Gastroesophageal sphincter (tissue), 4 donors: Measurements from ENCODE around the gene PRKG1. TPM values are rescaled to one million over a fixed set of nuclear protein-coding genes. Genes with fewer than 3 reads are reported as not detected.

Experiments
- ATAC-seq: fragments of 150-250 bp; one replicate; pipeline ENCODE4 v1.9.1; 2016; ENCODE audit warnings: mild to moderate bottlenecking, moderate library complexity
- H3K27ac ChIP-seq, 4 donors: fragments of 200-600 bp; sonication (generic) in 3 of 4; 1 replicate in 3 of 4; 2 replicates in 1 of 4; pipeline ENCODE4 v1.5.1; 2016 to 2019
- H3K27me3 ChIP-seq: fragments of 200-600 bp; sonication (generic); one replicate; pipeline ENCODE4 v1.5.1; 2019
- H3K36me3 ChIP-seq, 2 donors: fragments of 200-600 bp; sonication (generic); one replicate each; pipeline ENCODE4 v1.5.1; 2019; ENCODE audit warnings: control low read depth in 1 of 2
- H3K4me1 ChIP-seq, 3 donors: fragments of 200-600 bp; sonication (generic); 1 replicate in 2 of 3; 2 replicates in 1 of 3; pipeline ENCODE4 v1.5.1; 2016 to 2019; ENCODE audit warnings: control low read depth in 2 of 3
- H3K4me3 ChIP-seq, 2 donors: fragments of 200-600 bp; sonication (generic); one replicate each; pipeline ENCODE4 v1.5.1; 2019; ENCODE audit warnings: mild to moderate bottlenecking in 1 of 2, moderate library complexity in 1 of 2
- H3K9me3 ChIP-seq, 3 donors: fragments of 200-600 bp; sonication (generic); one replicate each; pipeline ENCODE4 v1.5.1; 2017 to 2019; ENCODE audit warnings: control low read depth in 2 of 3
- CTCF ChIP-seq, 4 experiments: fragments of 200-600 bp in 2 of 4; fragments of 450-650 bp in 2 of 4; sonication (generic) in 1 of 4; IDR thresholded peaks; one replicate each; pipeline ENCODE4 v1.5.1; 2017 to 2019; ENCODE audit warnings: antibody characterized with exemption in 4 of 4, mild to moderate bottlenecking in 2 of 4, moderate library complexity in 2 of 4
- EP300 ChIP-seq: sonication (generic); formaldehyde crosslinking; IDR thresholded peaks from one replicate; pipeline ENCODE4 v1.6.1; 2017; ENCODE audit warnings: antibody characterized with exemption, mild to moderate bottlenecking
- POLR2A ChIP-seq, 2 donors: fragments of 450-650 bp; IDR thresholded peaks; one replicate each; pipeline ENCODE4 v1.6.1; 2017; ENCODE audit warnings: antibody characterized with exemption in 2 of 2, mild to moderate bottlenecking in 2 of 2, moderate library complexity in 1 of 2
- POLR2AphosphoS5 ChIP-seq: sonication (generic); formaldehyde crosslinking; IDR thresholded peaks from one replicate; pipeline ENCODE4 v1.6.1; 2017; ENCODE audit warnings: antibody characterized with exemption
- WGBS, 2 donors: methylation state at CpG; one replicate each; pipeline ENCODE4 v1.1.5; 2018; ENCODE audit warnings: low coverage in 1 of 2; 5-methylcytosine and 5-hydroxymethylcytosine counted together
- total RNA-seq, 4 donors: library from RNA; depleted of rRNA; stranded (reverse); fragments of >200 nt; gene quantifications; one replicate each; pipeline ENCODE4 v1.1.0, GENCODE V29; 2016

Gene PRKG1
- total RNA-seq, 4 donors from 2014 or later: 27.5 to 73.2 (median 39.2) TPM

DNA sequence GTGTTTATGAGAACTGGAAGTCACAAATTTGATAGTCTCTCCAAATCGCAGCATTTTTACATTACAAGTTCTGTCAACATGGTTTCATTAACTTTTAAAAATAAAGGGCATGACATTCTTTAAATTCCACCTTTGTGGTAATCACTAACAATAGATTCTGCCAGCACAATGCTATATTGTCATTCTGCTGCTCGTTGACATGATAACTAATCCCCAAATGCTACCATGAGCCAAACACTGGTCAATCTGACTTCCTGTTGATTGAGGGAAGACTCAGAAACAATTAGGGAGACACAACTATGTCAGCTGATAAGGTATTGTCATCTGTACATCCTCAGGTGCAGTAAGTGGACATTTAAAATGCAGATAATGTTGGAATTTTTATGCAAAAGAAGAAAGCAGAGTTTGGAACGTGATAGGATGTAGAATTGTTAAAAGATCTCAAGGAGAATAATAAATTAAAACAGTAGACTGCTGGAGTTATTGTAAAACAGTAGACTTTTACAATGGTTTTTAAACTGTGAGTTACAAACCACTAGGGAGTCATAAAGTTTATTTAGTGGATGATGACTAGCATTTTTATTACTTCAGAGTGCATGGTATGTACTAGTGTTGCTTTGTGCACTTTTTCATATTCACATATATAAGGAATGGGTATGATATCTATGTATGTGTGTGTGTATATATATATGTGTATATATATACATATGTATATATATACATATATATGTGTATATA is 1113.4 kb downstream of the PRKG1 start:
- no peaks in the 10 kb centered on the region for H3K36me3 ChIP-seq
- H3K4me1 ChIP-seq: no peaks in the 10 kb centered on the region
- WGBS, 2 donors: 58 to 66% methylated on average over 3 of the region's 3 CpGs
- no peak for ATAC-seq
- H3K9me3 ChIP-seq: no peaks in the 10 kb centered on the region
- H3K27me3 ChIP-seq: no peaks in the 10 kb centered on the region
- TF ChIP-seq POLR2A (IDR thresholded peaks at IDR 0.05) (no peak), POLR2AphosphoS5 (no peak), EP300 (no peak), CTCF (IDR thresholded peaks at IDR 0.05) (no peak)
- no peak overlapping the region for H3K27ac ChIP-seq
- no peak overlapping the region for H3K4me3 ChIP-seq

DNA sequence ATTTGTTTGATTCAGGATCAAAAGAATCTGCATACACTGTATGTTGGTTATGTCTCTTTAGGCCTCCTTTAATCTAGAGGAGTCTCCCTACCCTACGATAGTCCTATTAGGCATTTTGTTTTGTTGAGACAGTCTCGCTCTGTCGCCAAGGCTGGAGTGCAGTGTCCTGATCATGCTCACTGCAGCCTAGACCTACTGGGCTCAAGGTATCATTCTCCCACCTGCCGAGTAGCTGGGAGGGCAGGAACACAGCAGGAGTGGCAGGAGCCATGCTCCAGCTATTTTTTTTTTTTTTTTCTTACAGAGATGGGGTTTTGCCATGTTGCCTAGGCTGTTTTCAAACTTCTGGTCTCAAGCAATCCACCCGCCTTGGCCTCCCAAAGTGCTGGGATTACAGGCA is 1116.8 kb downstream of the PRKG1 start:
- Histone ChIP-seq H3K9me3 (no peaks in the 10 kb centered on the region), H3K4me1 (no peaks in the 10 kb centered on the region), H3K4me3 (no peak overlapping the region), H3K27ac (no peak overlapping the region), H3K27me3 (no peaks in the 10 kb centered on the region), H3K36me3 (no peaks in the 10 kb centered on the region)
- TF ChIP-seq CTCF (IDR thresholded peaks at IDR 0.05): no peak
- TF ChIP-seq POLR2AphosphoS5: no peak
- no peak for TF ChIP-seq POLR2A (IDR thresholded peaks at IDR 0.05)
- no peak for TF ChIP-seq EP300
- no peak for ATAC-seq
- 94 to 96% methylated on average over 5 of the region's 5 CpGs for WGBS, 2 donors

GRCh38 chr10:52194191-52194590 is 1119.9 kb downstream of the PRKG1 start:
- Histone ChIP-seq H3K9me3 (no peaks in the 10 kb centered on the region), H3K27me3 (no peaks in the 10 kb centered on the region), H3K27ac (no peak overlapping the region), H3K4me1 (no peaks in the 10 kb centered on the region), H3K36me3 (no peaks in the 10 kb centered on the region), H3K4me3 (no peak overlapping the region)
- TF ChIP-seq CTCF (IDR thresholded peaks at IDR 0.05) (no peak), POLR2AphosphoS5 (no peak), EP300 (no peak), POLR2A (IDR thresholded peaks at IDR 0.05) (no peak)
- 90% methylated on average over 3 of the region's 3 CpGs for WGBS, 2 donors
- ATAC-seq: no peak

DNA sequence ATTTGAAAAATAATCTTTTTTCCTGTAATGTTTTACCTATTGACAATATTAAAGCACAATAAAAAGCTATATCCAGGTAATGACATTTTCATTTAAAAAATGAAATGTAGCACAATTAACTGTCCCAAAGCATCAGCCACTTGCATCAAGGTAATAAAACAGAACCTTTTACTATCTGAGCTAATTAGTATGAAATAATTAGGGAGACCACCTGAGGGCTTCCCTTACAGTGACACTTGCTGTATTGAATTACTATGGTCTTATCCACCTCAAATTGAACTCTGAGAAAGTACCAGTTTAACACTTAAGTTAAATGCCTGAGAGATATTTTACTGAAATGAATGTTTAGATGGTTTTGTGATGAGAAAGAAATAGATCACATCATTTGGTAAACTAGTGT is 1120.4 kb downstream of the PRKG1 start:
- ATAC-seq: no peak
- Histone ChIP-seq H3K4me3 (no peak overlapping the region), H3K27ac (no peak overlapping the region), H3K27me3 (no peaks in the 10 kb centered on the region), H3K4me1 (no peaks in the 10 kb centered on the region), H3K36me3 (no peaks in the 10 kb centered on the region), H3K9me3 (no peaks in the 10 kb centered on the region)
- no peak for TF ChIP-seq EP300

DNA sequence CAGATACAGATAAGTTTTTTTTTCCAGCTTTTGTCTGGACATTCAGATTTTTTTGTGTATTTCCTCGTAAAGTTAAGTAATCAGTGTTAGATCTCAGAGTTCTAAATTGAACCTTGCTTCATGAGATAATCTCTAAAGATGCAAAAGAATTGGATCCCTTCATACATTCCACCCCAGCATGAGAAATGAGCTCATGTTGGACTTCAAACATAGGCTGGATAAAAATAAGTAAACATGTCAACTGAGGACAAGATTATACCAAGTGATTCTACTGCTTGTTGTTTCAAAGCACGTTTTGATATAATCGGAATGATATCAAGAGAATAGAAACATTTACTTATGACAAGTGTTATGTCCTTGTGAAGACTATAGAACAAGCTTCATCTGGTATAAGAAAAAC is 1122.8 kb downstream of the PRKG1 start:
- H3K4me1 ChIP-seq: no peaks in the 10 kb centered on the region
- TF ChIP-seq EP300 (no peak), POLR2AphosphoS5 (no peak), CTCF (IDR thresholded peaks at IDR 0.05) (no peak)
- H3K27ac ChIP-seq: no peak overlapping the region
- no peak overlapping the region for H3K4me3 ChIP-seq
- no peaks in the 10 kb centered on the region for H3K27me3 ChIP-seq
- H3K9me3 ChIP-seq: no peaks in the 10 kb centered on the region
- 28 to 40% methylated on average over 3 of the region's 3 CpGs for WGBS, 2 donors
- ATAC-seq: no peak
- H3K36me3 ChIP-seq: no peaks in the 10 kb centered on the region
